ENCODE data around the gene NEDD4. TPM values are rescaled to one million over a fixed set of nuclear protein-coding genes. Genes with fewer than 3 reads are reported as not detected.

The NEDD4 gene
- 23.9 and 24.1 TPM in 2 replicates for total RNA-seq
- long read RNA-seq, full-length matches to known transcripts, result 59 of 159 reads
- long read RNA-seq, partial matches to known transcripts, result 69 of 159 reads
- long read RNA-seq, other reads (novel, unspliced or antisense), result 31 of 159 reads

DNA sequence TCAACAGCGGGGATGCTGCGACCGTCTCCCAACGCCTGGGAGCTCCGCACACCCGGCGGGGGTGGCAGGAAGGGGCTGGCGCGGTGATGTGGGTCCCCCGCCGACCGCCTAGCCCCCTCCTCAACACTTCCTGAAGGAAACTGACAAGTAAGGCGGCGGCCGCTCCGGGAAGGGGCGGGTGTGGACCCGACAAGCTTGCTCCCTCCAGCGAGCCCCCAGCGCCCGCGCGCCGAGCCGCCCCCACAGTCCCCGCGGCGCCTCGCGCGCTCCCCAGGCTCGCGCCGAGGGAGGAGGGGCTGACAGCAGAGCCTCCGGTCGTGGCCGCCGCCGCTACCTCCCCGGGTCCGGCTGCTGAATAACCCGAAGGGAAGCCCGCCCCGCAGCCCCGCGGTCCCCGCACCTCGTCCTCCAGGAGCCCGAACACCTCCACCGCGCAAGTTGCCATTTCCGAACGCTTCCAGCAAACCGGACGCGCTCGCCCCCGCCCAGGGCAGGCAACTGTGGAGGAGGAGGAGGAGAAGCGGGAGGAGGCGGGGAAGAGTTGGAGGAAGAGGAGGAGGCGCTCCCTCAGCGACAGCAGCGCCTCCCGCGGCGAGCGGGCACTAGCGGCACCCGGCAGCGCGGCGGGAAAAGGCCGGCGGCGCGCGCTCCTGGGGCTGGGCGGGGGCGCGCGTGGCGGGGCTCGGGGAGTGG, at the start of gene NEDD4:
Gene NEDD4, minus strand, starts transcription at position 502 of the 693 bp plus-strand sequence. Its CDS starts 57 bp downstream, at position 445.
- H3K27ac Mint-ChIP-seq (ENCODE audit: unreplicated experiment), result peak within 1 kb of the TSS; percentile 96

DNA sequence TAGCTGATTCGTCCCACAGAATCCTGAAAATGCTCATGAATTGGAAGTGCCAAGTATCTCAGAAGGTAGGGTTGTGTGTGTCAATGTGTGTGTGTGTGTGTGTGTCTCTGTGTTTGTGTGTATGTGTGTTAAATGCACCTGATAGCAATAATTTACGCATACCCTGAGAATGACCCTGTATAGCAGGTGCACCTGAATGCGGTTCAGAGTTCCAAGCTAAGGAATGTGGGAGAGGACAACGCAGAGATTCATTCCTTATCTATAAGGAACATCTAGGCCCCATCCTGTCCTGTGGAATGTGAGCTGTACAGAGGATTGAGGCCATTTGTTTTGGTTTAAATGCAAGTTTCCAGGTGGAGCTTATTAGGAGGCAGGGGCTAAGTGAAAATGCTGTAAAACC, 49.1 kb upstream of the NEDD4 start:
- H3K36me3 Mint-ChIP-seq (ENCODE audit: unreplicated experiment), result no peaks in the 10 kb centered on the region
- no peaks in the 10 kb centered on the region for H3K27me3 Mint-ChIP-seq (ENCODE audit: unreplicated experiment)
- no peak overlapping the region for H3K27ac Mint-ChIP-seq (ENCODE audit: unreplicated experiment)
- DNase-seq (ENCODE audit: extremely low spot score, unreplicated experiment), result no peak
- H3K4me1 Mint-ChIP-seq (ENCODE audit: unreplicated experiment), result peaks cover 13% of the 10 kb centered on the region
- peaks cover 8% of the 10 kb centered on the region for H3K9me3 Mint-ChIP-seq (ENCODE audit: unreplicated experiment)
- TF ChIP-seq, protein P1, sequence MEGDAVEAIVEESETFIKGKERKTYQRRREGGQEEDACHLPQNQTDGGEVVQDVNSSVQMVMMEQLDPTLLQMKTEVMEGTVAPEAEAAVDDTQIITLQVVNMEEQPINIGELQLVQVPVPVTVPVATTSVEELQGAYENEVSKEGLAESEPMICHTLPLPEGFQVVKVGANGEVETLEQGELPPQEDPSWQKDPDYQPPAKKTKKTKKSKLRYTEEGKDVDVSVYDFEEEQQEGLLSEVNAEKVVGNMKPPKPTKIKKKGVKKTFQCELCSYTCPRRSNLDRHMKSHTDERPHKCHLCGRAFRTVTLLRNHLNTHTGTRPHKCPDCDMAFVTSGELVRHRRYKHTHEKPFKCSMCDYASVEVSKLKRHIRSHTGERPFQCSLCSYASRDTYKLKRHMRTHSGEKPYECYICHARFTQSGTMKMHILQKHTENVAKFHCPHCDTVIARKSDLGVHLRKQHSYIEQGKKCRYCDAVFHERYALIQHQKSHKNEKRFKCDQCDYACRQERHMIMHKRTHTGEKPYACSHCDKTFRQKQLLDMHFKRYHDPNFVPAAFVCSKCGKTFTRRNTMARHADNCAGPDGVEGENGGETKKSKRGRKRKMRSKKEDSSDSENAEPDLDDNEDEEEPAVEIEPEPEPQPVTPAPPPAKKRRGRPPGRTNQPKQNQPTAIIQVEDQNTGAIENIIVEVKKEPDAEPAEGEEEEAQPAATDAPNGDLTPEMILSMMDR (IDR thresholded peaks at IDR 0.05), result no peak
- H3K4me3 Mint-ChIP-seq (ENCODE audit: unreplicated experiment), result no peak overlapping the region

More for the DNA sequence above, at the start of gene NEDD4:
- TF ChIP-seq, protein P1 (IDR thresholded peaks at IDR 0.05), result peak; percentile 48
- H3K36me3 Mint-ChIP-seq (ENCODE audit: unreplicated experiment), result peaks cover 3% of the 10 kb centered on the region
- peak within 1 kb of the TSS; percentile 89 for H3K4me3 Mint-ChIP-seq (ENCODE audit: unreplicated experiment)
- no peaks in the 10 kb centered on the region for H3K9me3 Mint-ChIP-seq (ENCODE audit: unreplicated experiment)
- peaks cover 36% of the 10 kb centered on the region for H3K4me1 Mint-ChIP-seq (ENCODE audit: unreplicated experiment)
- no peaks in the 10 kb centered on the region for H3K27me3 Mint-ChIP-seq (ENCODE audit: unreplicated experiment)
- peak; percentile 93 for DNase-seq (ENCODE audit: extremely low spot score, unreplicated experiment)

DNA sequence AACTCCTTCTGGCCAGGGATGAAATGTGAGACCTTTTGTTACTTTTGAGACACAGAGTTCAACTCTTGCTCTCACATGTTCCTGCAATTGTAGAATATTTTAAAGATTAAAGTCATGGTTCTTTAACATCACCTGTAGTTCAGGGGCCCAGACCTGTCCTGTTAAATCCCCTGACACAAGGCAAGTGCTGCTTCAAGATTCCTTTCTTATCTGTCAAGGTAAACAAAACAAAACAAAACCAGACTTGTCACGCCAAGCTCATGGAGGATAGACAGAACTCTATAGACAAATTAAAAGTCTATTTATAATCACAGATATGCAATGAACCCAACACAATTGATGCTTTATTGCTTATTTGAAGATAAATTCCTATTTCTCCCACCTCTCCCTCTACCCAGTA, 48.6 kb upstream of the NEDD4 start:
- Mint-ChIP-seq H3K36me3 (ENCODE audit: unreplicated experiment) (no peaks in the 10 kb centered on the region), H3K4me3 (ENCODE audit: unreplicated experiment) (no peak overlapping the region), H3K9me3 (ENCODE audit: unreplicated experiment) (peaks cover 8% of the 10 kb centered on the region), H3K27ac (ENCODE audit: unreplicated experiment) (no peak overlapping the region), H3K4me1 (ENCODE audit: unreplicated experiment) (peaks cover 13% of the 10 kb centered on the region), H3K27me3 (ENCODE audit: unreplicated experiment) (no peaks in the 10 kb centered on the region)
- DNase-seq (ENCODE audit: extremely low spot score, unreplicated experiment), result no peak
- TF ChIP-seq, protein P1 (IDR thresholded peaks at IDR 0.05), result no peak

GRCh38 chr15:56040081-56041035, 46.9 kb upstream of the NEDD4 start:
- no peak for DNase-seq (ENCODE audit: extremely low spot score, unreplicated experiment)
- peak overlapping the region; percentile 90 for H3K27ac Mint-ChIP-seq (ENCODE audit: unreplicated experiment)
- no peak overlapping the region for H3K4me3 Mint-ChIP-seq (ENCODE audit: unreplicated experiment)
- H3K4me1 Mint-ChIP-seq (ENCODE audit: unreplicated experiment), result peaks cover 13% of the 10 kb centered on the region
- H3K9me3 Mint-ChIP-seq (ENCODE audit: unreplicated experiment), result no peaks in the 10 kb centered on the region
- no peaks in the 10 kb centered on the region for H3K36me3 Mint-ChIP-seq (ENCODE audit: unreplicated experiment)
- no peaks in the 10 kb centered on the region for H3K27me3 Mint-ChIP-seq (ENCODE audit: unreplicated experiment)
- TF ChIP-seq, protein P1 (IDR thresholded peaks at IDR 0.05), result peak; percentile 6

All from osteocyte (in vitro differentiated cells).